GM19324 (cell line): ENCODE measurements around the gene CHCHD6.

Experiments used
- ATAC-seq: cut with Tn5 transposase; IDR thresholded peaks from one replicate; pipeline ENCODE4 v1.9.1; 2021; ENCODE audit warnings: mild to moderate bottlenecking, moderate library complexity; ENCODE audit not compliant: unreplicated experiment, low FRiP score

CHCHD6 gene, protein sequence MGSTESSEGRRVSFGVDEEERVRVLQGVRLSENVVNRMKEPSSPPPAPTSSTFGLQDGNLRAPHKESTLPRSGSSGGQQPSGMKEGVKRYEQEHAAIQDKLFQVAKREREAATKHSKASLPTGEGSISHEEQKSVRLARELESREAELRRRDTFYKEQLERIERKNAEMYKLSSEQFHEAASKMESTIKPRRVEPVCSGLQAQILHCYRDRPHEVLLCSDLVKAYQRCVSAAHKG

GRCh38 chr3:126703512-126704493, at the start of gene CHCHD6:
CHCHD6 (plus strand) TSS chr3:126704240; CDS start chr3:126704313, 73 bp downstream.
- ATAC-seq = peak; percentile 95

DNA sequence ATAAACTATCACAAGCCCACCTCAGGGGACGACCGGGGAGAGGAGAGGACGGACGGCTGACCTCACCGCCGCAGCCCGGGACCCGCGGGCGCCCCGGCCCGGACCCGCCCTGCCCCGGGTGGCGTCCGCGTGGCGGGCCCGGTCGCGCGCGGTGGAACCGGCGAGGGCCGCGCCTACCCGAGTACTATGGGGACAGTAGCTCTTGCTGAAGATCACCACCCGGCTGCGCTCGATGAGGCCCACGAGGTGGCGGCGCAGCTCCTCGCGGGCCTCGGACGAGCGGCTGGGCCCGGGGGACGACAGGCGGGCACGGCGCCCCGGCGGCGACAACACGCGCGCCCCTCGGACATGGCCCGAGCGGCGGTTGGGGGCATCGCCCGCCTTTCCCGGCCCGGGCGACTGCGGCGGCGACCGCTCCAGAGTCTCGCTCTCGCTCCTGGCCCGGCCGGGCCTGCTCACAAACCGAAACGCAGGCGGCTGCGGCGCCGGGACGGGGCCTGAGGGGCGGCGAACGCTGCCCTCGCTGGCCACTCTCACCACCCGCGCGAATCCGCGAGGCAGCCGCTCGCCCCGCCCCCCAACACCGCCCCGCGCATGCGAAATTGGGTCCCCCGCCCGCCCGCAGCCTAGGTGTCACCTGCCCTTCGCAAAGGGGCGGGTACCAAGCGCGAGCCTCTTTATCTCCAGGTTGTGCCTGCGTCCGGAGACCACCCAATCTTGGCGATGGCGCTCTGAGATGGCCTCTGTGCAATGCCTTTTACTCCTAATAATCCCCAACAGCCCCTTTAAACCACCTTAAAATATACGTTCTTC, 49.3 kb upstream of the CHCHD6 start, which contains the start of gene TXNRD3:
TSS of gene TXNRD3 (minus strand) at position 554 of the 813 bp plus-strand sequence.
- ATAC-seq = no peak

DNA sequence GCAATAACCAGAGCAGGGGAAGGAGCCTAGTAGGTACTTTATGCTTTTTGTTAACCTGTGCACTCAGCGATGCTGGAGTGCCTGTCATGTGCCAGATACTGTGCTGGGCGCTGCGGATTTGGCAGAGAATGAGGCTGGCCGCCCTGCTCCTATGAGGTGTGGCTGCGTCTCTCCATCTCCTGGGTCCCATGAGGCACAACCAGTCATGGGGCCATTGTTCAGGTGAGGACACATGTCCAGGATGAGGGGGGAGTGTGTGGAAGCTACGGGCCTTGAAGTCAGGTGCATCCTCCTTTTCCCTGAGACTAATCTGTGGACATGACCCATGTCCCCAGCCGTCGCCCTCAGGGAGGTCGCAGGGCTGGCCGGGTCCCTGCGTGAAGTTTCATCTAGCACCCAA, 48.2 kb upstream of the CHCHD6 start:
- ATAC-seq = no peak

DNA sequence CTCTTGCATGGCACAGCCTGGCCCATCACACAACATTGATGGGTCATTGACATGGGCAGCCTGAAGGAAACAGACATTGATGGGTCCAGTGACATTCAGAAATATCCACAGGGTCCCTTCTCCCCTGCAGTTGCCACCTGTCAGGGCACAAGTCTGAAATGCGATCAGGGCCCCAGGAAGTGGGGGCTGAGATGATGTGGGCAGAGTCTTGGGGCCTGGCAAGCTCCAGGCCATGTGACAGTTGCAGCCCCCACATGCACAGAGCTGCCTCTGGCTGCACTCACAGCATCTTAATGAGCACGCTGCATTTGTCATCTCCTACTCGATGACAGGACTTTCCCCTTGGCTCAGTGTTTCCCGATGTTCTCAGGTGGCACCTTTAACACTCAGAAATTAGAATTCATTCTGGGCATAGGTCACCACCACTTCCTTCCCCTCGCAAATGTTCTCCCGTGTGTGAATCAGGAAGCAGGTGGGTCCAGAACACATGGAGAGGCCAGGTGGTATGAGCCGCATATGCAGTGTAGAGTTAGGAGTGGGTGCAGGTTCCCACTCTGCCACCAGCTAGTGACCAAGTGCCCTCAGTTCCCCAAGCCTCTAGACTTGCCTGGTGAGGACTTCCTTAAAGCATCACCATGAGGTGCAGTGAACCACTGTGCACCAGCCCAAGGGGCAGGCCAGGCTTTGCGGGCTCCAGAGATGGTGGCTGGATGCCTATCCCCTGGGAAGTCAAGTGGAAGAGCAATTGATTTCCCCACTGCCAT, 47.5 kb upstream of the CHCHD6 start:
- ATAC-seq = no peak

DNA sequence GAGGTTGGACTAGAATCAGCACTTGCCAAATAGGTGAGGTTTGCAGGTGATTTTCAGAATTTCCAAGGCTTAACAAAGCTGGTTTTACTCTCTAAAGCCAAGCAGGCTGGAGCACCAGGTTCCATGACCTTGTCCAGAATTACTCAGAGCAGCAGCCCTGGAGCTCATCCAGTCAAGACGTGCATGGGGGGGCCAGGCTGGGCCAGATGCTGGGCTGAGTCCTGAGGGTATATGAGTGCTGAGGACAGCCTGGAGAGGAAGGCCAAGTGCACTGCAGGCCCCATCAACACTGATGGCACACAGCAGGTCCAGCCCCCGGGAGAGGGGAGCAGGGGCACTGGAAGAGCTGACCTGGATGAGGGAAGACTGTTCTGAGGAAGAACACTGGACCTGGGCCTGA, 46.1 kb upstream of the CHCHD6 start:
- ATAC-seq = no peak

DNA sequence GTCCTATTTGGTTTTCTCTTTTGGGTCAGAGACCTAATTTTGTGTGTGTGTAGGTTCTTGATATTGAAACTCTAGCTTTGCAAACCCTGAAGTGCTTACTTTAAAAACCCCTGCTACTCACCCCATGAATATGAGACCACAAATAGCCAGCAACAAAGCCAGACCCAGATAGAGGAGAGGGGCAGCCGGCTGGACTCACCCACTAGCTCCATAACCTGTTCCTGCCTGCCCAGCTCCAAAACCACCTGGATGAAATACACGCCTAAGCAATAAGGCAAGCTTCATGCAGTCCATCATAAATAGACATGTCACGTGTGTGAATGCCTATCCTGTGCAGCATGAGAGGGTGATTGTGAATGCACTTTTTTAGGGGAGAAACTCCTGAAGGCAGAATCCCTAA, 45.5 kb upstream of the CHCHD6 start:
- no peak for ATAC-seq

DNA sequence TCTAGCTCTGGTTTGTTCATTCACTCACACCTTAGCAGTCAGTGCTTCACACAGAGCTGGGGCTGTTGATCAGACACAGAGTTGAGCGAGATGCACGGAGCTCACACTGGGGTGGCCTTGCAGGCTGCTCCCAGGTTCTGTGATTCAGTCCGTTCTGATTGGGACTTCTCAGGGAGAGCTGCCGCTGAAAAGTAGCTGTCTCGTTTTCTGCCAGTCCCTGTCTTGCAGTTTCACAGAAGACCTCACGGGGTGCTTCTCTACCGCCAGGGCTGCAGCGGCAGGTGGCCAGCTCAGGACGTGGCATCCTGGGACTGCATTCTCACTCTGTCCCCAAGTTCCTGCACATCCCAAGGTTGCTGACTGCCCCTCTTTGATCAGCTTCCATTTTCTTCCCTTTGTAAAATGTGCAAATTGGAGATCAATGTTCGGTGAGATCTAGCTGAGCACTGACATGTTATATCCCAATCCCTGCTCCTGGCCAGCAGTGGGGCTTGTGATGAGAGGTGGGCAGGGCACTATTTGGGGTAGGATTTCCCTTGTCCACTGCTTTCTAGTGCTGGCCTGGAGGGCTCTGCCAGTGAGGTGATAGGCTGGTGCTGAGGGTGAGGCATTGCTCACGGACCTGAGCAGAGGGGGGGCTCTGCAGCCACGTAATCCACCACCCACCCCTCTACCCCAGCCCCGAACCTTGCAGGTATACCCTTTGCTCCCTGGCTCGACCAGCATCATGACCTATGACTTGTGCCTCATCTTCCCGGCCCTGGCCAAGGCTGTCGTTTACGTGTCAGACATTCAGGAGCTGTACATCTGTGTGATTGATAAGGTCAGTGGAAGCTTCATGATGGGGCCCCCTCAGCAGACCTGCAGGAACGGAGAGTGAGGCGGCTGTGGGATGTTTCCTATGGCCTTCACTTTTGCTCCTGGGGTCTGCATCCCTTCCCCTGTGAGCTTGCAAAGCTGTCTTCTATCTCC, 43.8 kb upstream of the CHCHD6 start:
- no peak for ATAC-seq

GRCh38 chr3:126661532-126662364, 42.3 kb upstream of the CHCHD6 start:
- no peak for ATAC-seq

DNA sequence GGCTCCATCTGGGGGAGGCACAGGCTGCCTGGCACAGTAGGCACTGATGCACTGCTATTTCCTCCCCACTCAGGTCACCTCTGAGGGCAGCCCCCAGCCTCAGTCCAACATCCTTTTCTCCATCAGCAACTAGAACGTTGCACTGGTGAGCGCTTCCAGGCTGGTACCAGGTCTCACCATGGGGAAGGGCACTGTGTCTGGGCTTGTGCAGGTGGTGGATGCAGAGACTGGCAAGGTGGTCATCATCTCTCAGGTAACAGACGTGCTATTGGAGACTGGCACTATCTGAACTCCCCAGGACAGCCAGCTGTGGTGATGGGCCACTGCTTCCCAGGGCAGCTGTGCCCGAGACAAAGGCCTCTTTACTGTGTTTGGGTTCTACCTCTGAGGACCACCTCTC, 40.8 kb upstream of the CHCHD6 start:
- ATAC-seq = no peak

DNA sequence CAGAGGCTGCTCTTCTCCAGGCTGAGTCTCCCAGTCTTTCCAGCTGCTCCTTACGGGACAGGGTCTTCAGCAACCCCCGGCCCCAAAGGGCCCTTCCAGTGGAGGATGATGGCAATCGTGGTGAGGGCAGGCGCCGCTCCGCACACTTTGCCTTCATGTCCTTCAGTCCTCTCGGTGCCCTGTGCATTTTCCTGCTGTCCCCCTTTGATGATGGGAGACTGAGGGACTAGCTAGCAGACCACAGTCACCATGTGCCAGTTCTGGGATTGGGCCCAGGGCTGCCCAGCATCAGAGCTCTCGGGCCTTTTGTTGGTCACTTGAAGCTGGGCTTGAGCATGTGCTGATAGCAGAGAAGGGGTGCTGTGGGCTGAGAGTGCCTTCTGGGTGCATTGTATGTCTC, 40.3 kb upstream of the CHCHD6 start:
- no peak for ATAC-seq

- ATAC-seq = no peak
Measured at GRCh38 chr3:126664591-126665214, 39.3 kb upstream of the CHCHD6 start.

GRCh38 chr3:126665221-126665936, 38.7 kb upstream of the CHCHD6 start:
- no peak for ATAC-seq

GRCh38 chr3:126665959-126666657, 37.9 kb upstream of the CHCHD6 start:
- no peak for ATAC-seq

GRCh38 chr3:126666658-126667528, 37.1 kb upstream of the CHCHD6 start:
- no peak for ATAC-seq

DNA sequence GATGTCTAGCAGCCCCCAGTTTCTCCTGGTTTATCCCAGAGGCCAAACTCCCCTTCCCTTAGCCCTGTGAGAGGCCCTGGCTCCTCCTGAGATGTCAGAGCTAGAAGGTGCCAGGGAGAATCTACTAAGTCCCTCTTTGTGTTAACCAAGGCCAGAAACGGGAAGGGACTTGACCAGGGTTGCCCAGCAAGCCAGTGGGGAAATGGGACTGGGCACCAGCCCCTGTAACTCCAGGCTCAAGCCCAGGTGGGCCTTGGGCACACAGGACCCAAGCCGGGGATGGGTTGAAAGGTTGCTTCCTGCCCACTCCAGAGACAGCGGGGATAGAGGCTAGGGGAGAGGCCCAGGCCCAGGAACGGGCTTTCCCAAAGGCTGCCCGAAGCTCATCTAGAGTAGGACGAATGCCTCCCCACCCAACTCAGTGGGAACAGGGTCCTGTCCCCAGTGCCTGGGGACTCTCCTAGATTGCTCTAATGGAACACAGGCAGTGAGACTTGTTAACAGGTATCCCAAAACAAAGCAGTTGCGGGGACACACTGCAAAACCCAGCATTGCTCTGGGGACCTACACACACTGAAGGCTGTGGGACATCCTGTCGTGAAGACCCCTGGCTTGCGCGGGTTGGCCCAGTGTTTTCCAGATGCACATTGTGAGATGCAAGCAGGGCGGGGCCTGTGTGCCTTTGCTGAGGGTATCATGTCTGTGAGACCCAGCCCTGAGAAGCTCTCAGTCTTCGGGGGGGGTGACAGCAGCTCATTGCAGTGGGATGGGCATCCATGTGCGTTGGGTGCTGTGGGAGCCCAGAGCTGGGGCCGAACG, 36.2 kb upstream of the CHCHD6 start:
- ATAC-seq = no peak
